ENCODE results near the gene AKAP1. TPM values are rescaled to one million over a fixed set of nuclear protein-coding genes. Genes with fewer than 3 reads are reported as not detected.
A peak's percentile ranks its signal among the peaks of the same experiment; 100 is the strongest.

Gene AKAP1, protein sequence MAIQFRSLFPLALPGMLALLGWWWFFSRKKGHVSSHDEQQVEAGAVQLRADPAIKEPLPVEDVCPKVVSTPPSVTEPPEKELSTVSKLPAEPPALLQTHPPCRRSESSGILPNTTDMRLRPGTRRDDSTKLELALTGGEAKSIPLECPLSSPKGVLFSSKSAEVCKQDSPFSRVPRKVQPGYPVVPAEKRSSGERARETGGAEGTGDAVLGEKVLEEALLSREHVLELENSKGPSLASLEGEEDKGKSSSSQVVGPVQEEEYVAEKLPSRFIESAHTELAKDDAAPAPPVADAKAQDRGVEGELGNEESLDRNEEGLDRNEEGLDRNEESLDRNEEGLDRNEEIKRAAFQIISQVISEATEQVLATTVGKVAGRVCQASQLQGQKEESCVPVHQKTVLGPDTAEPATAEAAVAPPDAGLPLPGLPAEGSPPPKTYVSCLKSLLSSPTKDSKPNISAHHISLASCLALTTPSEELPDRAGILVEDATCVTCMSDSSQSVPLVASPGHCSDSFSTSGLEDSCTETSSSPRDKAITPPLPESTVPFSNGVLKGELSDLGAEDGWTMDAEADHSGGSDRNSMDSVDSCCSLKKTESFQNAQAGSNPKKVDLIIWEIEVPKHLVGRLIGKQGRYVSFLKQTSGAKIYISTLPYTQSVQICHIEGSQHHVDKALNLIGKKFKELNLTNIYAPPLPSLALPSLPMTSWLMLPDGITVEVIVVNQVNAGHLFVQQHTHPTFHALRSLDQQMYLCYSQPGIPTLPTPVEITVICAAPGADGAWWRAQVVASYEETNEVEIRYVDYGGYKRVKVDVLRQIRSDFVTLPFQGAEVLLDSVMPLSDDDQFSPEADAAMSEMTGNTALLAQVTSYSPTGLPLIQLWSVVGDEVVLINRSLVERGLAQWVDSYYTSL
- total RNA-seq, result 17.5 and 19.4 TPM in 2 replicates

- peak; percentile 31 for DNase-seq (ENCODE audit: extremely low read depth, low read depth, low spot score)
Observed at GRCh38 chr17:57084802-57085447, at the start of gene AKAP1. AKAP1 (plus strand) TSS chr17:57085246; CDS start chr17:57105465, 20,219 bp downstream.

- DNase-seq (ENCODE audit: extremely low read depth, low read depth, low spot score), result no peak
Observed at GRCh38 chr17:57035971-57036481, 49.0 kb upstream of the AKAP1 start.

DNA sequence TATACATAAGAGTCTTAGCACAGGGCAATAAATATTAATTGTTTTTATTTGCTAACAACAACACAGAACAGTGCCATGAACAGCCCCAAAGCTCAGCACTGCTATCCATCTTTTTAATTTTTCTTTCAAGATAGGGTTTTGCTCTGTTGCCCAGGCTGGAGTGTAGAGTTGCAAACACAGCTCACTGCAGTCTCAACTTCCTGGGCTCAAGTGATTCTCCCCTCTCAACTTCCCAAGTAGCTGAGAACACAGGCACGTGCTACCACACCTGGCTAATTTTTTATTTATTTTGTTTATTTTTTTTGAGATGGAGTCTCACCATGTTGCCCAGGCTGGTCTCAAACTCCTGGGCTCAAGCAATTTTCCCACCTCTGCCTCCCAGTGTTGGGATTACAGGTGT is 47.6 kb upstream of the AKAP1 start:
- no peak for DNase-seq (ENCODE audit: extremely low read depth, low read depth, low spot score)

DNA sequence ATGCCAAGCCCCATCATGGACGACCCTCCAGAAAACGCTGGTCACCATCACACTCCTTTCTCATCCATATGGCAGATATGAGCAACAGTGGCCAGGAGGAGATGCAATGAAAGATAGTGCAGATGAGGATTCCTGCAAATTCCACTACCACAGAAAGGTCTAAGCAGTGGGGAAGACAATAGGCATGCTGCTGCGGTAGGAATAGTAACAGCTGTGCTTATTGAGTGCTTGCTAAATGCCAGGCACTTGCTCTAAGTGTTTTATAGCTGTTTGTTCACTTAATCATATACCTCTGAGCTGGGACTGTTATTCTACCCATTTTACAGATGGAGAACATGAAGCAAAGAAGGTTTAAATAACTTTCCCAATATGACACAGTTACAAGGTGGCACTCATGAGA is 46.6 kb upstream of the AKAP1 start:
- no peak for DNase-seq (ENCODE audit: extremely low read depth, low read depth, low spot score)

- DNase-seq (ENCODE audit: extremely low read depth, low read depth, low spot score), result no peak
Observed at GRCh38 chr17:57040571-57040970, 44.5 kb upstream of the AKAP1 start.

DNA sequence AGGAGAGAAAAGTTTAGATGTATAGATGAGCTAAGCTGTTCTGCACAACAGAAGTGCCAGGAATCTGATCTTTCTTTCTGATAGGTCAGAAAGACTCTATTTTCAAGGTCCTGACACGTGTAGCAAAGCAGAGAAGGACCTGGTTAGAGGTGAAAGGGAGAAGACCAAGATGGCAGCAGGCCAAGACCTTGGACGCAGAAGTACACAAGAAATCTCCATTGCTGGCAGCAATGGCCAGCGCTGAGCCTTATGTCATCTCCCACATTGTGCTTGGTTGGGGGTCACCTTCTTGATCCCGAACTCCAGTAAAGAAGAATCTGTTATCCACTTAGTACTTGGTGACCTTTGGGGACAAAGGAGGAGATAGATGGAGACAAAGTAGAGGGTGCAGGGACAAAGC is 41.8 kb upstream of the AKAP1 start:
- no peak for DNase-seq (ENCODE audit: extremely low read depth, low read depth, low spot score)

DNA sequence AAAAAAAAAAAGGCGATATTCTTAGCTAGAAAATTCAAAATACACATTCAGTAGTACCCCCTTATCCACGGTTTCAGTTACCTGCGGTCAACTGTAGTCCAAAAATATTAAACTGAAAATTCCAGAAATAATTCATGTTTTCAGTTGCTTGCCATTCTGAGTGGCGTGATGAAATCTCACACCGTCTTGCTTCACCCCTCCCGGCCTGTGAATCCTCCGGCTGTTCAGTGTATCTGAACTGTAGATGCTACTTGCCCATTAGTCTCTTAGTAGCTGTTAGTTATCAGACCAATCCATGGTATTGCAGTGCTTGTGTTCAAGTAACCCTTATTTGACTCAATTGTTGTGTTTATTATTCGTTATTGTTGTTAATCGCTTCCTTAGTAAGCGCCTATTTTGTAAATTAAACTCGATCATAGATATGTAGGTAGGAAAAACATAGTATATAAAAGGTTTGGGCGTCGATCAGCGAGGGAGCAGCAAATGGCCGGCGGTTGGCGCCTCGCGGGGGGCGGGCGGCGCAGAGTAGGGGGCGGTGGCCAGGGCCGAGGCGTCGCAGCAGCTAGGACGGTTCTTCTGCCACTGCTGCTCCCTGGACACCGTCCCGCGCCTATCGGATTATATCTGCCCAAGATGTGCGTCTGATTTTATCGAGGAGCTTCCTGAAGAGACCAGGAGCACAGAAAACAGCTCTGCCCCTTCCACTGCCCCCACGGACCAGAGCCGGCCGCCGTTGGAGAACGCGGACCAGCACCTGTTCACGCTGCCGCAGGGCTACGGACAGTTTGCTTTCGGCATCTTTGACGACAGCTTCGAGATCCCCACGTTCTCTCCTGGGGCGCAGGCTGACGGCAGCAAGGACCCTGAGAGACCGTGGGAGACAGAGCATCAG is 39.8 kb upstream of the AKAP1 start:
- DNase-seq (ENCODE audit: extremely low read depth, low read depth, low spot score), result no peak

DNA sequence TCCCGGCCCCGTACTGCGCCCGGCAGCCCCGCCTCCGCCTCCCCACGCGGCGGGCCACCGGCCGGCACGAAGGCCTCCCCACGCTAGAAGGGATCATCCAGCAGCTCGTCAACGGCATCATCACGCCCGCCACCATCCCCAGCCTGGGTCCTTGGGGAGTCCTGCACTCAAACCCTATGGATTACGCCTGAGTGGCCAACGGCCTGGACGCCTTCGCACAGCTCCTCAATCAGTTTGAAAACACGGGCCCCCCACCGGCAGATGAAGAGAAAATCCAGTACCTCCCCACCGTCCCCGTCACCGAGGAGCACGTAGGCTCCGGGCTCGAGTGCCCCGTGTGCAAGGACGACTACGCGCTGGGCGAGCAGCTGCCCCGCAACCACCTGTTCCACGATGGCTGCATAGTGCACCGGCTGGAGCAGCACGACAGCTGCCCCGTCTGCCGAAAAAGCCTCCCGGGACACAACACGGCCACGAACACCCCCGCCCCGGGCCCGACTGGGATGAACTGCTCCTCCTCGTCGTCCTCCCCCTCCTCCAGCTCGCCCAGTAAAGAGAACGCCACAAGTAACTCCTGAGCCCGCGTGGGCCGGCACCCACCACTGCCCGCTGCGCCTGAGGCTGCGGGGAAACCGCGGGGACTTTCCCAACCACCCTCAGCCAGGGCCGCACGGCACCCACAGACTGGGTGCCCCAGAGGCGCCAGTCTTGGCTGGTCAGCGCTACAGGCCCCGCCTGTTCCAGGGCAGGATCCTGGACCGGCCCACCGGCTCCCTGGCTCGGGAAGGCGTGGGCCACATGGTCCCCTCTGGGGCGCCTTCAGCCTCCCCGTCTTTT is 39.0 kb upstream of the AKAP1 start:
- no peak for DNase-seq (ENCODE audit: extremely low read depth, low read depth, low spot score)

DNA sequence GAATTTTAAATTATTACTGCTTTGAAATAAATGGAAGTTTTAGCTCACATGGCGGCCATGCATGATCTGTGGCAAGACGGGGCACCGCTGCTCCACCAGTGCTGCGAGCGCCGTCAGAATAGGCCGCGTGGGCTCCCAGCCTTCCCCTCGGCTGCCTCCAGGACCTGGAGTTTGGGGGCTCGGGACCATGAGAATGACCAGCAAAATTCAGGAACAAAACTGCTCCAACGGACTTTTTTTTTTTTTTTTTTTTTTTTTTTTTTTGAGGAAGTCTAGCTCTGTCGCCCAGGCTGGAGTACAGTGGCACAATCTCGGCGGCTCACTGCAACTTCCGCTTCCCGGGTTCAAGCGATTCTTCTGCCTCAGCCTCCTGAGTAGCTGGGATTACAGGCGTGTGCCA is 38.3 kb upstream of the AKAP1 start:
- no peak for DNase-seq (ENCODE audit: extremely low read depth, low read depth, low spot score)

DNA sequence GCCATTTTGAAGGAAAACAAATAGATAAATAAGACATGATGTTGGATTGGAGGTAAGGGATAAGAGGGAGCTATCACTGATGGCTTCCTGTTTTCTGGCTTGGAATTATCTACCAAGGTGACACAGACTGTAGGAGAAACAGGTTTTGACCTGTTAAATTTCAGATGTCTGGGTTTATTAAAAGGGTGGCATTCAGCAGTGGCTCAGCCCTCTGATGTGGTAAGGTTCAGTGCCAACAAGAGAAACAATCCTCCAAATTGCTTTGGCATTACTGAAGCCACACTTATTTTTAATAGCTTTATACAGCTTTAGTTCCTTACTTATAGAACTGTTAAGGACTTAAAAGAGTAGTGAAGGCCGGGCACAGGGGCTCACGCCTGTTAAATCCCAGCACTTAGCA is 37.0 kb upstream of the AKAP1 start:
- no peak for DNase-seq (ENCODE audit: extremely low read depth, low read depth, low spot score)

DNA sequence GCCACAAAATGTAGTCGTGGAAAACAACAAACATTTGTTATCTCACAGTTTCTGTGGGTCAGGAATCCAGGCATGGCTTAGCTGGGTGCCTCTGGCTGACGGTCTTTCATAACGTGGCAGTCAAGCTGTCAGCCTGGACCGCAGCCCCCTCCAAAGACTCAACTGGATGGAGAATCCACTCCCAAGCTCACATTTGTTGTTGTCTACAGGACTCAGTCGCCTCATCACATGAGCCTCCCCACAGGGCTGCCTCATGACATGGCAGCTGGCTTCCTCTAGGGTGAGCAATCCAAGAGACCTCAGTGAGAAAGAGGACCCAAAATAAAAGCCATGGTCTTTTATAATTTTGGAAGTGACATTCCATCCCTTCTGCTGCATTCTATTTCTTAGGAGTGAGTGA is 34.7 kb upstream of the AKAP1 start:
- DNase-seq (ENCODE audit: extremely low read depth, low read depth, low spot score), result no peak

DNA sequence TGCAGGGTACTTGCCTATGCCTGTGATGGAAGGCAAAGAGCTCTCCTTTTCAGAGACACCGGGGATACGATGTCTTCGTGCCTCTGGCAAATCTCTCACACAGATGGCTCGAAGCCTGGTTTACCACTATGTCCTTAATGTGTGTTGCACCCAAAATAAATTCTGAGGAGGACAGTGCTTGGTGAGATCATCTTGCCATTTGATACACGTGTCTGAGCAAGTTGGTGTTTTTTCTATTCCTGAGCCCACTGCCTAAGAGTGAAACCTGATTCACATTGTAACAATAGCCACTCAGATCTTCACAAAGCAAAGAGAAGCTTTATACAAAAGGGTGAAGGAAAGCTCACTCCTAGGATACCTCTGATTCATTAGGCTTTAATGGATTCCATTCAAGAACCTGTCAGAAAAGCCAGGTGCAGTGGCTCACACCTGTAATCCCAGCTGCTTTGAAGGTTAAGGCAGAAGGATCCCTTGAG is 33.1 kb upstream of the AKAP1 start:
- no peak for DNase-seq (ENCODE audit: extremely low read depth, low read depth, low spot score)

DNA sequence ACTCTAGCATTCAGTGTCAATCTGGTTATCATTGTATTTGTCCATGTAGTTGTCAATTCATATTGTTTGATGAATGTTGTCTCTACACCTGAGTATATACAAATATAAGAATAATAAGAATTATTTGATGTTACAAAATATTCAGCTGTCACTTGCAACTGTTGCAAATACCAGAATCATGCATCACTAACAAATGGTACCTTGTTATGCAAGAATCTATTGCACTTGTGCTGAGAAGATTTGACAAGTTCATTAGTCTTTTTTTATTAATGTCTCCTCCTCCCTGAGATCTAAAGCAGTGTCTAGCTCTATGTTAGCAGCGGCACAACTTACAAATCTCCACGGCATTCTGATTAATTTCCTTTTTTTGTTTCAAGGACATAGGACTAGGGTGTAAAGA is 22.2 kb upstream of the AKAP1 start:
- DNase-seq (ENCODE audit: extremely low read depth, low read depth, low spot score), result no peak

GRCh38 chr17:57067162-57067561 is 17.9 kb upstream of the AKAP1 start:
- DNase-seq (ENCODE audit: extremely low read depth, low read depth, low spot score), result no peak

DNA sequence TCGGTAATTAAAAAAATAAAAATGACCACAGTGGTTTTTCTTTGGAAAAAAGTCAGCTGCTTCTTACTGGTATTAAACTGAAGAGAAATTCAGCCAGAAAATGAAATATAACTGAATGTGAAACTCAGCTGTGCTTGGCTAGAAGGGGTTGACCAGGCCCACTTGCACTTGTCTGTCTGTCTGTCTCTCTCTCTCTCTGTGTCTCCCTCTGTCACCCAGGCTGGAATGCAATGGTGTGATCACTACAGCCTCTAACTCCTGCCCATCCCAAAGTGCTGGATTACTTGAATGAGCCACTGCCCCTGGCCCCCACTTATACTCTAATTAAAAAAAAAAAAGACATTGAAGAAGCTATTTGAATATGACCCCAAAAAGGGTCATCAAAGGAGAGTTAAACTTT is 17.3 kb upstream of the AKAP1 start:
- DNase-seq (ENCODE audit: extremely low read depth, low read depth, low spot score), result no peak

- no peak for DNase-seq (ENCODE audit: extremely low read depth, low read depth, low spot score)
Observed at GRCh38 chr17:57068222-57068658, 16.8 kb upstream of the AKAP1 start.

DNA sequence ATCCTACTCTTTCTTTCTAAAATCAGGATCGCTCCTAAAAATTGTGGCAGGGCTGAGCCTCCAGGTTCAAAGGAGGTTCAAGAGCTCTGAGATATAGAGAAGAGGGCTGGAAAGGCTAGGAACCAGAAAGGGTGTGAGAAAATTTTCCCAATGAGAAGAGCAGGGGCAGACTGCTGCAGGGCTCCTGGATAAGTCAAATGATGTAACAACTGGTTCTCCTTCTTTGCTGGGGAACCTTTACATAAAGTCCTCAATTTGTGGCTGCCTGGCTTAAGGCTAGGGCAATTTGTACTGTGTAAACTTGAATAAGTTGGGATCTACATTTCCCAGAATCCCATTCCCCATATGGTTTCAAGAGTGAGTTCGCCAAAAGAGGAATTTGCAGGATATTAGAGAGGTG is 16.3 kb upstream of the AKAP1 start:
- DNase-seq (ENCODE audit: extremely low read depth, low read depth, low spot score), result no peak

DNA sequence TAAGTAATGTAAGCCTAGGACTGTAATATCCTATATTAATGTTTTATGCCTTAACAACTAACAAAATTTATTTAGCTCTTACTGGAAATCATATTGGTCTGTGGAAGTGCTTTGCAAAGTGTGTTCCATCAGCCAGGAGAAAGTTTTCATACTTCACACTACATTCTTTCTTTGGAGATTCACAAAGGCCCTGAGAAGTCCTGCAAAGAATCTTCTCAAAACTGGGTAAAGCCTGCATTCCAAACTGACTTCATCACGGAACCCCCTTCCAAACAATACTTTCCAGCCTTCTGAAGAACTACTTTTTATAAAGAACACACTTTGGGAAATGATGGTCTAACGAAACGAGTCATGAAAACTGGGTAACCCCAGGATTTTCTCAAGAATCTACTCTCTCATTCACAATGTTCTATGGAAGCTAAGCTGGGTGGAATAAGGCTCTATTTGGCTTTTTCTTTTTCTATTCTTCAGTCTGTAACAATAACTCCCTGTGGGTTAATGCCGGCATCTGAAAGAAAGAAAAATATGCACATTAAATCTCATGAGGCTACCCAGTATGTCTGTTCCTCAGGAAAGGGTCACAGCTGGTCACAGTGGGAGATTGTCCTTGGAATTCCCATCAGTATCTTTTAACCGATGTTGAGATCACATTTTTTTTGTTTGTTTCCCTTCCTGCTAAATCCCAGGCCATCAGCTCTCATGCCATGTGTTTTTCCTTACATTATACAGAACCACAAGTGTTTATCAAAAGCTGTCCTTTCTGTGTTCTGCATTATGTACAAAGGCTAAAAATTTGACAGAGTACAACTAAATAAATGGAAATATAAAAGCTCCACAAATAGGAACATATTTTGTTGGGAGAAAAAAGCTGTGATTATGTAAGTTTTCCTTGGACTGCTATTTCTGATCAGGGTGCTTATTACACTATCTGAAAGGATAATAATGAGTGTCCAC is 12.8 kb upstream of the AKAP1 start:
- no peak for DNase-seq (ENCODE audit: extremely low read depth, low read depth, low spot score)

Data from glomerular endothelial cell (primary cell).